ENCODE measurements around the gene BRPF1.

DNA sequence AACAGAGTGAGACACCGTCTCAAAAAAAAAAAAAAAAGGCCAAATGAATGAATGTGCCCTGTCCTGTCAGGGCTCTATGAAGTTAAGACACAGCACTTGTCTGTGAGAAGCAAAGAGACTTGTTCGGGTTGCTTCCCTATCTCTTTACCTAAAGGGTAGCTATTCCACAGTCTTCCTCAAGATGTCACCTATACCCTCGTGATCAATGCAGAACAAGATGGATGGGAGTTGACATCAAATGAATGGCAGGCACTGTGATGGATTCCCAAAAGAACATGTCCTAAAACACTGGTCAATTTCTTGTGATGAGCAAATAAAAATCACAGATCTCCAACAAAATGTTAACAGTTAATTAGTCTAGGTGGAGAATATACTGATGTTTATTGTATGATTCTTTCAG lies 51.2 kb downstream of the BRPF1 start:
- TF ChIP-seq CTCF (conservative IDR thresholded peaks at IDR 0.05; ENCODE audit: low read length) (peak; percentile 77), EZH2phosphoT487 (IDR thresholded peaks at IDR 0.05; ENCODE audit: borderline replicate concordance, low read depth, low read length) (no peak)
